Effector CD4-positive, alpha-beta T cell (primary cell): Measurements from ENCODE around the gene CAMK1.
A peak's percentile ranks its signal among the peaks of the same experiment; 100 is the strongest.

Source experiments
- DNase-seq: peaks from one replicate; pipeline ENCODE4 v3.0.0-alpha.2; 2020

Gene CAMK1

DNA sequence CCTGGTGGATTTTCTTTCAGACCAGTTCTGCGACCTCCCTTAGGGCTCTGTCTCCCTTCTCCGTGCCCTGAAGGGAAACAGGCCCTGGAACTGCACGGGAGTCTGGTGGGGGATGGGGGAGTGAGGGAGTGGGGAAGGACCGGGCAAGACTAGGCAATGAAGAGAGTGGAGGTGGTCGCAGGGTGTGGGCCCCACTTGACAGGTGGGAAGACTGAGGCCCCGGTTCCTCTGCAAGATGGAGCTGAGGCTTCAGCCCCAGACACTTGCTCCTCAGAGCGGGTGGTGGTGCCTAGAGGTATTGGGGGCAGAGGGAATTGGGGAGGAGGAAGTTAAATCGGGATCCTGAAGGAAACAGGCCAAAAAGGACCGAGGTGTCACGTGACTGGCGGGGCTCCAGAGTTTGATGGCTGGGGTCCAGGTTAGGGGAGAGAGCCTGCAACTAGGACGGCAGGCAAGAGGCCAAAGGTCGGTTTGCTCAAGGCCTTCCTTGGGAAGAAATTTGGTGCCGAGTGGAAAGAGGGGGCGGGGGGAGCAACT is 597 bp upstream of the CAMK1 start:
- no peak for DNase-seq

DNA sequence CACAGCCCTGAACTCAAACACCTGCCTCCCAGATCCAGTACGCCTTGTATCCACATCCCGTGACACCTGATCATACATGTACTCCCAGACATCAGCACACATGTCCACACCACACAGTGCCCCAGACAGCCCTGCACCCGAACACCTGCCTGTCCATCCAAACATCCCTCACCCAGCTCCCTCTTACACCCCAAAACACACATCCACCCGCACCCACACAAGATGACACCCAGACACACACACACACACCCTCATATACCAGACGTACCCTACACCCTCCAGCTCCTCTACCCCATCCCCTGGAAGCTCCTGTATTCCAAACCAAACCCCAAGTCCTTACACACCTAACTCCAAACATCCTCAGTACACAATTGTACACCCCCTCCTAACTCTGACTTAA is 735 bp downstream of the CAMK1 start:
- DNase-seq: no peak

- no peak for DNase-seq
Measured at GRCh38 chr3:9768141-9768775, 1.5 kb downstream of the CAMK1 start.

- no peak for DNase-seq
Measured at GRCh38 chr3:9767418-9767817, 2.3 kb downstream of the CAMK1 start.

GRCh38 chr3:9765865-9766264 is 3.9 kb downstream of the CAMK1 start:
- no peak for DNase-seq

GRCh38 chr3:9762871-9763270 is 6.9 kb downstream of the CAMK1 start:
- no peak for DNase-seq

DNA sequence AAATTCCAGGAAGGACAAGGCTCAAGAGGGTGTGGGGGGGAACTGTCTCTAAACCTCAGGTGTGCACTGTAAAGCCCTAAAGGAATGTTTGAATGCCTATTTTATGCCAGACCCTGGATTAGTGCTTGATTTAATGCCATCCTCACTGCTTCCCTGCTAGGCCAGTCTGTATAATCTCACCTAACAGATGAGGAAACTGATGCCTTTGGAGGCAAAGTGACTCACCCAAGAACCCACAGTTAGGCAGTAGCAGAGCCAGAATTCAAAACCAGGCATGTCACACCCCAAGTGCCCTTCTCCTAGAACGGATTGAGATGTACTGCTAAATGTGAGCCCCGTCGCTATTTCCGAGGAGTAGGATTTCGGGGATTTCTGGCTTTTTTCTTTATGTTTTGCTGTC is 7.8 kb downstream of the CAMK1 start:
- DNase-seq: no peak

DNA sequence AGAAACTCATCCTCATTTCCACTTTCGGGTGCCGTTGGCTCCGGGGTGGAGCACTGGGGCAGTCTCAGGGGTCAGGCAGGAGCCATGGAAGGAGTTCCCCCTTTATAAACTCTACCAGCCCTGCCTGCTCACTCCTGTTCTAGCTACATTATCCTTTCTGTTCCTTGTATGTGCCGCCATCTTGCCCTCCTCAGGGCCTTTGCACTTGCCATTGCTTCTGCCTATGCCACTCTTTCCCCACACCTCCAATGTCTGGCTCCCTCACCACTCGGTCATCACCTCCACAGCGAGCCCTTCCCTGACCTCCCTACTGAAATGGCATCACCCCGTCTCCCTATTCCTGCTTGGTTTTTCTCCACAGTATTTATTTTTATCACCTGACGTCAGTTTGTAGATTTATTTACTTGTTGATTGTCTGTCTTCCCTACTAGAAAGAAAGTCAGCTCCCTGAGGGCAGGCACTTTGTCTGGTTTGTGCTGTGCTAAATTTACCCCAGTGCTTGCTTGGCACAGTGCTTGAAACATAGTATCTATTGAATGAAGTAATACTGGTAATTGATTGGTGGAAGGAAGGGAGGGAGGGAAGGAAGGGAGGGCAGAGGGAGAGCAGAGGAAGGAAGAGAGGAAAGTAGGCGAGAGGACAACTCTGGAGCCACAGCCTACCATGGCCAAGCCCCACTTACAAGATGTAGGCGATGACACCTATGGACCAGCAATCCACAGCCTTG is 8.8 kb downstream of the CAMK1 start:
- no peak for DNase-seq

DNA sequence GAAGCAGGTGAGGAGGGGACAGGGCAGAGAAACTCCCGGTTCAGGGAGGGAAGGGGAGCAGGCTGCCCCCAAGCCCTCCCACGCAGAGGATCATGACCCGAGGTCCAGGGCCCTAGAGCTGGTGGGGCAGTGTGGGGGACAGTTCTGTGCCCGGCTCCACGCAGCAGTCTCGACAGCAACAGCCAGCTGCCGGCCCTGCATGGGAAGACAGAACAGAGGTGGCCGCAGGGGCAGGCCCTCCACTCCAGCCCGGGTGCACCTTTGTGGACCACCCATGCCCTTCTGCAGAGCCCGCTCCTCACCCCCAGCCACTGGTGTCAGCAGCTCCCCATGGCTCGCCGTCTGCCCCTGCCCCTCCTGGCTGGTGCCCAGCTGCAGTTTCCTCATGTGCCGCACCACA is 12.3 kb downstream of the CAMK1 start:
- DNase-seq: no peak

DNA sequence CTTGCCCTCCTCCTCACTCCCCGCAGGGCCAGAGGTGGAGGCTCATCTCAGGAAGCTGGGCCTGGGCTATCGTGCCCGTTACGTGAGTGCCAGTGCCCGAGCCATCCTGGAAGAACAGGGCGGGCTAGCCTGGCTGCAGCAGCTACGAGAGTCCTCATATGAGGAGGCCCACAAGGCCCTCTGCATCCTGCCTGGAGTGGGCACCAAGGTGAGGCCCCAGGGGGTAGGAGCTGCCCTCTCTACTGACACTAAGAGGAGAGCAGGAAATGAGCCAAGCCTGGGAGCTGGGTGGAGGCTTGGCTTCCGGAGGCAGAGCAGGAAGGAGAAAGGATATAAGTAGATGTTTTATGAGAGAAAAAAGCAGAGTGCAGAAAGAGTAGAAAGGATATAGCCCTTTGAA is 15.1 kb downstream of the CAMK1 start:
- DNase-seq: no peak

- DNase-seq: no peak
Measured at GRCh38 chr3:9750556-9751411, 19.0 kb downstream of the CAMK1 start.

GRCh38 chr3:9749645-9750555 is 19.8 kb downstream of the CAMK1 start, which contains the start of gene OGG1:
Gene OGG1 (plus strand): TSS chr3:9749952. CDS start chr3:9750287, 335 bp downstream.
- peak; percentile 94 for DNase-seq

DNA sequence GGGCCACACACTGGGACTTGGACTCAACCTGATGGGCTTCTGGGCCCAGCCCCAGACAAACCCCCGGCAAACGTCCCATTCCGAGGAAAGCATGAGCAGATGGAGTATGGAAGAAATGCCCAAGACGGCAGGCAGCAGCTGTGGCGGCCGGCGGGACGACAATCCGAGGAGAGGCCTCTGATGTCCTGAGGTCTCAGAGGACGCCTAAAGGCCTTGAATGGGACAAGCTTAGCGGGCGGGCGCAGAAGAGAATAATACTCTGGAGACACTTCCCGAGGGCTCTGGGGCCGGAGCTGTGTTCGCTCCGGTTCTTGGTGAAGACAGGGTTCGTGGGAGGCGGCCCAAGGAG is 20.5 kb downstream of the CAMK1 start:
- DNase-seq: no peak

- DNase-seq: no peak
Measured at GRCh38 chr3:9748031-9748430, 21.7 kb downstream of the CAMK1 start.

DNA sequence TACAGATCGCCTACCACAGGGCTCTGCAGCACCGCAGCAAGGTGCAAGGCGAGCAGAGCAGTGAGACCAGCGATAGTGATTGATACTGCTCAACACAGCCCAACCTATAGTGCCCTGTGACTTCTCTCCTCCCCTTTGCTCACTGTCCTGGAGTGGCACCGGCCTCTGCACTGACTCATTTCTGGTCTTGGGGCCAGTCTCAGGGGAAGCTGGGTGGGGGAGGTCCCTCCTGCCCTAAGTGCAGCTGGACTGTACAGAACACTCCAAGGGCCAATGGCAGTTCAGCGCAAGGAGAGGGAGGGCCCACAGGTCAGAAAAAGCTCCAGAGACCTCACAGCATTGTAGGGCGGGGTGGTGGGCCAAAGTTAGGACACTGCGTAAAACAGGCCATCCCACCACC is 22.5 kb downstream of the CAMK1 start:
- DNase-seq: no peak

DNA sequence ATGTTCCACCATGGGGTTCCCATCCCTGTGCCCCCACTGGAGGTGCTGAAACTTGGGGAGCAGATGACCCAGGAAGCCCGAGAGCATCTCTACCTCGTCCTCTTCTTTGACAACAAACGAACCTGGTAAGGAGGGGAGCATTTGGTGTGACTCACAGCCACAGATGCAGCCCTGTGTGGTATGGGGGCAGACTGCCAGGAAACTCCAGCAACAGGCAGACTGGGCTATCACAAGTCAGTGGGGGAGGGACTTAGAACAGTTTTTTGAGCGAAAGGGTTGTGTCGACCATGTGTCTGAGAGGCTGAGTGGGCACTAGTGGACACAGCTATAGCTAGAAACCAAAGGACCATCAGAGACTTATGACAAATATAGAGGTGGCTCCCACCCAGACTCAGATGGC is 23.4 kb downstream of the CAMK1 start:
- DNase-seq: no peak

- no peak for DNase-seq
Measured at GRCh38 chr3:9745521-9745920, 24.2 kb downstream of the CAMK1 start.

DNA sequence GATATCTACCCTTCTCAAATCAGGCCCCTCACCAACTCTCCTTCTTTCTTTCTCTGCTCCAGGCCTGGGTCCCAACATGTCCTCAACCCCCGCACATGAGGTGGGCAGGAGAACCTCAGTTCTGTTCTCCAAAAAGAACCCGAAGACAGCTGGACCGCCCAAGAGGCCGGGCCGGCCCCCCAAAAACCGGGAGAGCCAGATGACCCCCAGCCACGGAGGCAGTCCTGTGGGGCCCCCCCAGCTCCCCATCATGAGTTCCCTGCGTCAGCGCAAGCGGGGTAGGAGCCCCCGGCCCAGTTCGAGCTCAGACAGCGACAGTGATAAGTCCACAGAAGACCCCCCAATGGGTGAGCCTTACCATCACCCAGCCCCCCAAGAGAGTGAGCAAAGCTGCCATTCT is 25.6 kb downstream of the CAMK1 start:
- no peak for DNase-seq

- DNase-seq: no peak
Measured at GRCh38 chr3:9743548-9743947, 26.2 kb downstream of the CAMK1 start.

GRCh38 chr3:9742560-9742959 is 27.2 kb downstream of the CAMK1 start:
- DNase-seq: no peak

DNA sequence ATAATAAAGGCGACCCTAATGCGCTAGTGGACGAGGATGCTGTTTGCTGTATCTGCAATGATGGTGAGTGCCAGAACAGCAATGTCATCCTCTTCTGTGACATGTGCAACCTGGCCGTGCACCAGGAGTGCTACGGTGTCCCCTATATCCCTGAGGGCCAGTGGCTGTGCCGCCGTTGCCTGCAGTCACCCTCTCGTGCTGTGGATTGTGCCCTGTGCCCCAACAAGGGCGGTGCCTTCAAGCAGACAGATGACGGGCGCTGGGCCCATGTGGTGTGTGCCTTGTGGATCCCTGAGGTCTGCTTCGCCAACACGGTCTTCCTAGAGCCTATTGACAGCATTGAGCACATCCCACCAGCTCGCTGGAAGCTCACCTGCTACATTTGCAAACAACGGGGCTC is 30.6 kb downstream of the CAMK1 start:
- DNase-seq: no peak

DNA sequence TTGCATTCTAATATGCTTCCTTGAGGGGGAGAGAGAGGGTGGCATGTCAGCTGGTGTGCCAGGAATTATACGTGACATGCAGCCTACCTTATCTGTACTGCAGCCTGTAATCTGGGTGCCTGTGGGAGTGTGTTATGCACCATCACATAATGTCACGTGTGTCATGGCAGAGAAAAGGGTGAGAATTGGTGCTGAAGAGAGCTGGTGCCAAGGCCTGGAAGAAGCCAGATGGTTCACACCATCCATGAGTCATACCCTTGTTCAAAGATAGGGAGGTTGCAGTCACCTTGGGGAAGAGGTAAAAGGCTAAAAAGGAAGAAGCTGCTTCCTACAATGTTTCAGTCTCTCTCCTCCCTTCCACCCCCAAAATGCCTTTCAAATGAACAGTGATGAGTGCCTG is 32.9 kb downstream of the CAMK1 start:
- no peak for DNase-seq

GRCh38 chr3:9732740-9733115 is 37.0 kb downstream of the CAMK1 start:
- no peak for DNase-seq
